A549 (cell line): ENCODE results near the gene DOK1. TPM values are rescaled to one million over a fixed set of nuclear protein-coding genes. Genes with fewer than 3 reads are reported as not detected.

ENCODE experiments used
- ATAC-seq, 2 experiments: fragments of 200-7000 bp in 1 of 2; fragments of >200 bp in 1 of 2; cut with Nextera tagmentation in 1 of 2; cut with Tn5 transposase in 1 of 2; 3 replicates each; pipeline versions ENCODE4 v1.8.0 to v1.9.1; 2018 to 2020; ENCODE audit warnings: mild to moderate bottlenecking in 1 of 2, moderate library complexity in 1 of 2
- CTCF ChIA-PET: fragments of 300-600 bp; sonication (Branson Sonifier 250); formaldehyde crosslinking; extraction: SDS; loops from one replicate; lab custom pipeline; 2021; ENCODE audit warnings: antibody characterized with exemption, inconsistent platforms; lab: Yijun Ruan, JAX
- POLR2A ChIA-PET: fragments of 350-600 bp; formaldehyde crosslinking; extraction: SDS; loops from one replicate; lab custom pipeline; 2021; ENCODE audit warnings: antibody characterized with exemption, inconsistent platforms; lab: Yijun Ruan, JAX
- DNase-seq, 2 experiments: peaks; one replicate each; pipeline versions ENCODE4 v3.0.0 to v3.0.0-alpha.2; 2011 to 2016; ENCODE audit warnings: low read depth in 1 of 2, low spot score in 1 of 2
- FAIRE-seq: peaks from 2 replicates; lab custom pipeline; 2011; peaks lifted over from hg19 to GRCh38; lab: Jason Lieb, UNC
- H3K27ac ChIP-seq, 2 experiments: fragments of >200 bp; sonication (Bioruptor Twin); formaldehyde crosslinking; 3 replicates each; pipeline ENCODE4 v1.5.1; 2016 to 2017
- H3K4me1 ChIP-seq: fragments of >200 bp; sonication (Bioruptor Twin); formaldehyde crosslinking; 3 replicates; pipeline ENCODE4 v1.6.1; 2016
- H3K4me2 ChIP-seq: fragments of >200 bp; sonication (Bioruptor Twin); formaldehyde crosslinking; 3 replicates; pipeline ENCODE4 v1.6.1; 2016
- H3K4me3 ChIP-seq: fragments of >200 bp; sonication (Bioruptor Twin); formaldehyde crosslinking; 3 replicates; pipeline ENCODE4 v1.5.1; 2016
- H3K9me3 ChIP-seq: fragments of >200 bp; sonication (Bioruptor Twin); formaldehyde crosslinking; 3 replicates; pipeline ENCODE4 v1.6.1; 2016
- CEBPB ChIP-seq, 2 experiments: fragments of >200 bp in 1 of 2; sonication (Bioruptor Twin) in 1 of 2; formaldehyde crosslinking in 1 of 2; IDR thresholded peaks; 2 replicates each; pipeline ENCODE4 v1.6.1; 2012 to 2016
- CHD2 ChIP-seq: fragments of 150-350 bp; IDR thresholded peaks from 2 replicates; pipeline ENCODE4 v1.6.1; 2014; ENCODE audit warnings: low read length; ENCODE audit not compliant: partially characterized antibody
- CHD4 ChIP-seq: fragments of 200-600 bp; sonication (generic); IDR thresholded peaks from 2 replicates; pipeline ENCODE4 v1.6.1; 2016; ENCODE audit warnings: antibody characterized with exemption, mild to moderate bottlenecking, borderline replicate concordance
- CTCF ChIP-seq: fragments of >200 bp; sonication (Bioruptor Twin); formaldehyde crosslinking; IDR thresholded peaks from 3 replicates; pipeline ENCODE4 v1.5.1; 2016
- E2F6 ChIP-seq: IDR thresholded peaks from 2 replicates; pipeline ENCODE4 v1.6.1; 2012; ENCODE audit warnings: low read depth, borderline replicate concordance
- EHF ChIP-seq: fragments of 250-450 bp; sonication (Bioruptor Pico); IDR thresholded peaks from 2 replicates; pipeline ENCODE4 v1.5.0; 2020; ENCODE audit warnings: mild to moderate bottlenecking
- ELK1 ChIP-seq: fragments of 150-350 bp; IDR thresholded peaks from 2 replicates; pipeline ENCODE4 v1.6.1; 2014; ENCODE audit warnings: low read depth, mild to moderate bottlenecking, low read length
- EP300 ChIP-seq, 2 experiments: fragments of >200 bp; sonication (Bioruptor Twin); formaldehyde crosslinking; IDR thresholded peaks; 2 replicates in 1 of 2; 3 replicates in 1 of 2; pipeline ENCODE4 v1.6.1; 2016 to 2017
- ESRRA ChIP-seq: fragments of 150-350 bp; IDR thresholded peaks from 2 replicates; pipeline ENCODE4 v1.6.1; 2014; ENCODE audit warnings: mild to moderate bottlenecking, low read length, borderline replicate concordance
- FOXS1 ChIP-seq: fragments of 250-450 bp; sonication (Bioruptor Pico); IDR thresholded peaks from 2 replicates; pipeline ENCODE4 v1.5.0; 2020; ENCODE audit warnings: mild to moderate bottlenecking, moderate library complexity
- HEYL ChIP-seq: fragments of 250-450 bp; sonication (Bioruptor Pico); IDR thresholded peaks from 2 replicates; pipeline ENCODE4 v1.8.0; 2021; ENCODE audit warnings: mild to moderate bottlenecking, moderate library complexity
- HOXA7 ChIP-seq: fragments of 250-450 bp; sonication (Bioruptor Pico); IDR thresholded peaks from 2 replicates; pipeline ENCODE4 v1.5.0; 2020; ENCODE audit warnings: mild to moderate bottlenecking, moderate library complexity
- HOXB13 ChIP-seq: fragments of 250-450 bp; sonication (Bioruptor Pico); IDR thresholded peaks from 2 replicates; pipeline ENCODE4 v1.5.0; 2020; ENCODE audit warnings: low read depth, mild to moderate bottlenecking, moderate library complexity
- MAFK ChIP-seq: fragments of 450-650 bp; IDR thresholded peaks from 2 replicates; pipeline ENCODE4 v1.6.1; 2014; ENCODE audit not compliant: partially characterized antibody
- MAZ ChIP-seq: fragments of 150-350 bp; IDR thresholded peaks from 2 replicates; pipeline ENCODE4 v1.6.1; 2014; ENCODE audit warnings: antibody characterized with exemption, low read depth, low read length, borderline replicate concordance
- PHF8 ChIP-seq: fragments of 200-600 bp; sonication (generic); IDR thresholded peaks from 2 replicates; pipeline ENCODE4 v1.6.1; 2016; ENCODE audit warnings: low read depth, mild to moderate bottlenecking, antibody characterized with exemption, moderate library complexity, borderline replicate concordance
- POLR2AphosphoS2 ChIP-seq: conservative IDR thresholded peaks from 2 replicates; pipeline ENCODE4 v1.6.1; 2012; ENCODE audit warnings: low read length, improper control_type of control experiment, inconsistent platforms
- RAD21 ChIP-seq, 2 experiments: fragments of >200 bp in 1 of 2; sonication (Bioruptor Twin) in 1 of 2; formaldehyde crosslinking in 1 of 2; IDR thresholded peaks in 1 of 2; conservative IDR thresholded peaks in 1 of 2; 2 replicates in 1 of 2; 3 replicates in 1 of 2; pipeline ENCODE4 v1.6.1; 2012 to 2018; ENCODE audit warnings: inconsistent platforms in 1 of 2
- RCOR1 ChIP-seq: fragments of 150-350 bp; IDR thresholded peaks from 2 replicates; pipeline ENCODE4 v1.6.1; 2014; ENCODE audit warnings: antibody characterized with exemption, low read length, low read depth
- RNF2 ChIP-seq: fragments of 200-600 bp; sonication (generic); IDR thresholded peaks from 2 replicates; pipeline ENCODE4 v1.6.1; 2016; ENCODE audit warnings: low read depth, mild to moderate bottlenecking, antibody characterized with exemption, moderate library complexity, borderline replicate concordance
- SMC3 ChIP-seq: fragments of >200 bp; sonication (Bioruptor Twin); formaldehyde crosslinking; IDR thresholded peaks from 3 replicates; pipeline ENCODE4 v1.6.1; 2018; ENCODE audit warnings: inconsistent platforms
- WGBS: methylation state at CpG from one replicate; pipeline ENCODE4 v1.1.6; 2017; ENCODE audit errors: missing lambda C conversion rate; 5-methylcytosine and 5-hydroxymethylcytosine counted together
- polyA plus RNA-seq, 4 experiments: library from polyadenylated mRNA; depleted of rRNA in 3 of 4; stranded (reverse); fragments of >200 nt; fragmentation: RNase III in 1 of 4; extraction: RNeasy Plus Mini Kit Qiagen cat#74134 plus additional on column Dnase treatment in 1 of 4; gene quantifications; 2 replicates in 3 of 4; 3 replicates in 1 of 4; pipeline ENCODE4 v1.2.3, GENCODE V29; 2011 to 2017

DOK1 gene
- polyA plus RNA-seq, 2 of the 4 experiments (the other 2 are of a cell fraction) = 4.0 to 5.0 TPM

DNA sequence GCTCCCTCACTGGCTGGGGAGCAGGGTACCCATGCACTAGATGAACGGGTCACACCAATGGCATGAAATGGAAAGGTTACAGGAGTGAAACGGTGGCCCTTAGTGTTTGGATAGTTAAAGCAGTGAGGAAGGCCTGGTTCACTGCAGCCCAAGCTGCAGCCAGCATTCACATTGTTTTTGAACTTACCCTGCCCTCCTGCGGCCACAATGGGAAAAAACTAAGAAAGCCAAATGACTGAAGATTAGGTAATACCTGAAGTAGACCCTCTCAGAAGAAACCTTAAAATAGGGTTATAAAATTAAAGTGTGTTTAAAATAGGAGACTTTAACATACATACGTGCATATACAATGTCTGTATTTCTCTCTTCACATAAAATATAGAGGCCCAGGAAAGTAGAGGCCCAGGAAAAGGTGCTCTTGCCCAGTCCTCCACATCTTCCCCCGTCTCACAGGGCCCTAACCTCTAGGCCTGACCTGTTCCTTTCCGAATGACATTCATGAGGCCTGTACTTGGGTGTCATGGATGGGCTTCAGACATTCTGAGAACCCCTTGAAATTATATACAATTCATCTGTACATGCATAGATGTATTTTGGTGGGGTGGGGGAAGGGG lies 33.3 kb downstream of the DOK1 start:
- 17% methylated on average over 6 of the region's 6 CpGs for WGBS
- Histone ChIP-seq H3K4me3 (no peak overlapping the region), H3K27ac (no peak overlapping the region), H3K9me3 (no peaks in the 10 kb centered on the region), H3K4me2 (no peak overlapping the region), H3K4me1 (peaks cover 14% of the 10 kb centered on the region)
- ChIA-PET CTCF (interaction anchor here (0.6 to 10.5 kb wide), 32 partner anchors 12 to 887 kb away, joined by 3 to 181 read pairs (median 5); partner anchors contain the start of genes AUP1, CCDC142, DOK1 and HTRA2), POLR2A (interaction anchor here (2.3 kb wide), 1 partner anchor 105 kb away, joined by 15 read pairs; the partner anchor contains the start of genes CCDC142 and TTC31)
- TF ChIP-seq EP300 (IDR thresholded peaks at IDR 0.05) (no peak), EHF (CRISPR knock-in tag) (no peak), MAZ (no peak), HOXA7 (CRISPR knock-in tag) (no peak), E2F6 (no peak), HEYL (no peak), CHD4 (no peak), RAD21 (conservative IDR thresholded peaks at IDR 0.05 in 1 of 2, IDR thresholded peaks at IDR 0.05 in 1 of 2) (peak; percentile 93 to 95), PHF8 (no peak), RCOR1 (no peak), HOXB13 (CRISPR knock-in tag) (no peak), ESRRA (no peak), CTCF (peak; percentile 91), CEBPB (IDR thresholded peaks at IDR 0.05) (peak; percentile 41 to 69; a peak in 3 of 4 replicates), SMC3 (peak; percentile 81)
- peak; percentile 77 to 82 for DNase-seq
- FAIRE-seq = no peak
- ATAC-seq = peak; percentile 91 to 92

- TF ChIP-seq POLR2AphosphoS2 = no peak
- TF ChIP-seq FOXS1 (CRISPR knock-in tag) = no peak
- peak; percentile 60 for TF ChIP-seq MAFK
- TF ChIP-seq CHD2 = no peak
- TF ChIP-seq ELK1 = no peak
- TF ChIP-seq RNF2 = no peak
- ATAC-seq (no peak), DNase-seq (no peak), FAIRE-seq (no peak)
- H3K4me1 ChIP-seq = peaks cover 8% of the 10 kb centered on the region
- H3K4me2 ChIP-seq = no peak overlapping the region
- WGBS = 28% methylated on average over 2 of the region's 2 CpGs
- CTCF ChIA-PET = interaction anchor here (0.6 to 10.5 kb wide), 26 partner anchors 11 to 339 kb away, joined by 3 to 181 read pairs (median 5); partner anchors contain the start of genes AUP1, CCDC142, DOK1 and HTRA2
- POLR2A ChIA-PET = interaction anchor here (0.5 to 2.7 kb wide), 6 partner anchors 34 to 131 kb away, joined by 3 to 15 read pairs (median 4); partner anchors contain the start of genes AUP1, CCDC142, HTRA2 and TTC31
- H3K9me3 ChIP-seq = no peaks in the 10 kb centered on the region
- no peak overlapping the region for H3K27ac ChIP-seq
- no peak overlapping the region for H3K4me3 ChIP-seq
Measured at GRCh38 chr2:74588664-74589063, 34.1 kb downstream of the DOK1 start.
